ENCODE data around the gene GALP. TPM values are rescaled to one million over a fixed set of nuclear protein-coding genes. Genes with fewer than 3 reads are reported as not detected.

Gene GALP
- total RNA-seq, 3 donors from 2014 or later (not counting 1 experiment from before 2014, with no cell fraction given) = not detected

- peaks cover 15% of the 10 kb centered on the region for H3K4me1 ChIP-seq (ENCODE audit: control insufficient read depth, insufficient read depth, low read length)
- Mint-ChIP-seq H3K27me3 (ENCODE audit: low read depth in 2 of 2) (no peaks in the 10 kb centered on the region), H3K4me3 (peak within 1 kb of the TSS; percentile 99), H3K36me3 (no peaks in the 10 kb centered on the region), H3K4me1 (peaks cover 27 to 40% of the 10 kb centered on the region in 2 donors), H3K9me3 (no peaks in the 10 kb centered on the region), H3K27ac (peak within 1 kb of the TSS; percentile 95)
- H3K27ac ChIP-seq (ENCODE audit: low read length) = peak within 1 kb of the TSS; percentile 66
- H3K27me3 ChIP-seq (ENCODE audit: control insufficient read depth, insufficient read depth, low read length) = no peaks in the 10 kb centered on the region
- TF ChIP-seq, protein P1, sequence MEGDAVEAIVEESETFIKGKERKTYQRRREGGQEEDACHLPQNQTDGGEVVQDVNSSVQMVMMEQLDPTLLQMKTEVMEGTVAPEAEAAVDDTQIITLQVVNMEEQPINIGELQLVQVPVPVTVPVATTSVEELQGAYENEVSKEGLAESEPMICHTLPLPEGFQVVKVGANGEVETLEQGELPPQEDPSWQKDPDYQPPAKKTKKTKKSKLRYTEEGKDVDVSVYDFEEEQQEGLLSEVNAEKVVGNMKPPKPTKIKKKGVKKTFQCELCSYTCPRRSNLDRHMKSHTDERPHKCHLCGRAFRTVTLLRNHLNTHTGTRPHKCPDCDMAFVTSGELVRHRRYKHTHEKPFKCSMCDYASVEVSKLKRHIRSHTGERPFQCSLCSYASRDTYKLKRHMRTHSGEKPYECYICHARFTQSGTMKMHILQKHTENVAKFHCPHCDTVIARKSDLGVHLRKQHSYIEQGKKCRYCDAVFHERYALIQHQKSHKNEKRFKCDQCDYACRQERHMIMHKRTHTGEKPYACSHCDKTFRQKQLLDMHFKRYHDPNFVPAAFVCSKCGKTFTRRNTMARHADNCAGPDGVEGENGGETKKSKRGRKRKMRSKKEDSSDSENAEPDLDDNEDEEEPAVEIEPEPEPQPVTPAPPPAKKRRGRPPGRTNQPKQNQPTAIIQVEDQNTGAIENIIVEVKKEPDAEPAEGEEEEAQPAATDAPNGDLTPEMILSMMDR (IDR thresholded peaks at IDR 0.05) = no peak
- H3K4me3 ChIP-seq (ENCODE audit: low read length) = peak within 1 kb of the TSS; percentile 49
- under 1% methylated on average over 56 of the region's 56 CpGs for WGBS (ENCODE audit: insufficient coverage)
- intact Hi-C loops (cut with micrococcal nuclease) = loop anchor here (1.0 to 2.0 kb wide), 3 partner anchors 19 to 175 kb away; partner anchors contain the start of gene ZNF787
- H3K36me3 ChIP-seq (ENCODE audit: control insufficient read depth, insufficient read depth, low read length) = no peaks in the 10 kb centered on the region
- DNase-seq (peak; percentile 92 to 99), ATAC-seq (peak; percentile 90 to 97 (median 94))
- no peaks in the 10 kb centered on the region for H3K9me3 ChIP-seq (ENCODE audit: control insufficient read depth, insufficient read depth, low read length)
These were observed 35.0 kb upstream of the GALP start, which contains the start of gene ZNF444 for GRCh38 chr19:56140583-56141416. TSS of gene ZNF444 (plus strand) at chr19:56141287. CDS start at chr19:56146912, 5,625 bp downstream.

GRCh38 chr19:56141417-56141993 is 34.3 kb upstream of the GALP start:
- no peak for ATAC-seq
- Histone ChIP-seq H3K27me3 (ENCODE audit: control insufficient read depth, insufficient read depth, low read length) (no peaks in the 10 kb centered on the region), H3K4me3 (ENCODE audit: low read length) (peak overlapping the region; percentile 49), H3K4me1 (ENCODE audit: control insufficient read depth, insufficient read depth, low read length) (peaks cover 15% of the 10 kb centered on the region), H3K9me3 (ENCODE audit: control insufficient read depth, insufficient read depth, low read length) (no peaks in the 10 kb centered on the region), H3K36me3 (ENCODE audit: control insufficient read depth, insufficient read depth, low read length) (no peaks in the 10 kb centered on the region), H3K27ac (ENCODE audit: low read length) (peak overlapping the region; percentile 66)
- H3K9me3 Mint-ChIP-seq = no peaks in the 10 kb centered on the region
- H3K27ac Mint-ChIP-seq = peak overlapping the region; percentile 95
- TF ChIP-seq, protein P1 (IDR thresholded peaks at IDR 0.05) = no peak
- H3K4me1 Mint-ChIP-seq = peaks cover 27 to 40% of the 10 kb centered on the region in 2 donors
- intact Hi-C loops (cut with micrococcal nuclease) = loop anchor here (1.0 to 2.0 kb wide), 2 partner anchors 31 to 174 kb away; no protein-coding TSS in a partner anchor
- DNase-seq = peak in 1 of 2 donors; percentile 69
- H3K36me3 Mint-ChIP-seq = no peaks in the 10 kb centered on the region
- peak overlapping the region; percentile 99 for H3K4me3 Mint-ChIP-seq
- 2% methylated on average over 18 of the region's 26 CpGs for WGBS (ENCODE audit: insufficient coverage)
- no peaks in the 10 kb centered on the region for H3K27me3 Mint-ChIP-seq (ENCODE audit: low read depth in 2 of 2)

DNA sequence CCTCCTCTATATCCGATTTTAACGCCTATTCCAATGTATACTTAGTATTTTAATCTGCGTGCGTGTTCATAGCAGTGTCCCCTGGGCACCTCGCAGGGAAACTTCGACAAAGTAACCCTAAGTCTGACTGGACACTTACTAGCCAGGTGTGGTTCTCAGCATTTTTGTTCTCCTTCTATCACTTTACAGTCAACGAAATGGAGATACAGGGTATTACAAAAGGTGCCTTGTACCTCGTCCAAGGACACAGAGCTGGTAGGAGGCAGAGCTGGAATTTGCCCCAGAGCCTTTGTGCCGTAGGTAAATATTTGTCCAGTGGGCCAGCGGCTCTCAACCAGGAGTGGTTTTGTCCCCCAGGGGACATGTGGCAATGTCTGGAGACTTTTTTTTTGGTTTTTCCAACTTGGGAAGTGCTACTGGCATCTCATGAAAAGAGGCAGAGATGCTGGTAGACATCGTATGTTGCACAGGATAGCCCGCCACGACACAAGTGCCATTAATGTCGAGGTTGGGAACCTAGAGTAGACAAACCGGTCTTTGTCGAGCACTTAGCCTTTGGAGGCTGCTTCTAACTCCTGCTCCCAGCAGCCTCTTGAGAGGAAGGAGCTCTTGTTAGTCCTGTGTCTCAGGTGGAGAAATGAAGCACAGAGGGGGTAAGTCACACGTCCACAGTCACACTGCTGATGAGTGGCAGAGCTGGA is 33.6 kb upstream of the GALP start:
- Mint-ChIP-seq H3K4me3 (peak overlapping the region; percentile 99), H3K9me3 (no peaks in the 10 kb centered on the region), H3K36me3 (no peaks in the 10 kb centered on the region), H3K27me3 (ENCODE audit: low read depth in 2 of 2) (no peaks in the 10 kb centered on the region), H3K27ac (peak overlapping the region; percentile 95), H3K4me1 (peaks cover 27 to 40% of the 10 kb centered on the region in 2 donors)
- H3K27ac ChIP-seq (ENCODE audit: low read length) = peak overlapping the region; percentile 39
- TF ChIP-seq, protein P1 (IDR thresholded peaks at IDR 0.05) = no peak
- no peaks in the 10 kb centered on the region for H3K9me3 ChIP-seq (ENCODE audit: control insufficient read depth, insufficient read depth, low read length)
- H3K4me1 ChIP-seq (ENCODE audit: control insufficient read depth, insufficient read depth, low read length) = peaks cover 15% of the 10 kb centered on the region
- H3K27me3 ChIP-seq (ENCODE audit: control insufficient read depth, insufficient read depth, low read length) = no peaks in the 10 kb centered on the region
- 86% methylated on average over 17 of the region's 17 CpGs for WGBS (ENCODE audit: insufficient coverage)
- DNase-seq (no peak), ATAC-seq (no peak)
- peaks cover 1% of the 10 kb centered on the region for H3K36me3 ChIP-seq (ENCODE audit: control insufficient read depth, insufficient read depth, low read length)
- intact Hi-C loops (cut with micrococcal nuclease) = no loop called here
- no peak overlapping the region for H3K4me3 ChIP-seq (ENCODE audit: low read length)

All from natural killer cell (primary cell).